H9 (cell line): ENCODE measurements around the gene THBS2. TPM values are rescaled to one million over a fixed set of nuclear protein-coding genes. Genes with fewer than 3 reads are reported as not detected.

Experiments
- DNase-seq: peaks from one replicate; pipeline ENCODE4 v3.0.0-alpha.2; 2017
- H2AFZ ChIP-seq: one replicate; pipeline ENCODE4 v1.6.1; 2013; ENCODE audit warnings: mild to moderate bottlenecking, low read length, control low read depth, moderate library complexity
- H2AK5ac ChIP-seq: 2 replicates; pipeline ENCODE4 v1.6.1; 2013; ENCODE audit warnings: low read length, control low read depth, mixed read lengths; ENCODE audit not compliant: insufficient read length
- H2BK120ac ChIP-seq: one replicate; pipeline ENCODE4 v1.6.1; 2013; ENCODE audit warnings: low read depth, mild to moderate bottlenecking, low read length, control low read depth, inconsistent platforms; ENCODE audit not compliant: poor library complexity, severe bottlenecking
- H2BK12ac ChIP-seq: 2 replicates; pipeline ENCODE4 v1.6.1; 2013; ENCODE audit warnings: low read length, control low read depth, mixed read lengths, low read depth; ENCODE audit not compliant: insufficient read length
- H2BK15ac ChIP-seq: 2 replicates; pipeline ENCODE4 v1.6.1; 2013; ENCODE audit warnings: low read depth, low read length, control low read depth
- H2BK20ac ChIP-seq: one replicate; pipeline ENCODE4 v1.6.1; 2013; ENCODE audit warnings: low read depth, mild to moderate bottlenecking, low read length, control low read depth, inconsistent platforms; ENCODE audit not compliant: poor library complexity, severe bottlenecking
- H2BK5ac ChIP-seq: 2 replicates; pipeline ENCODE4 v1.6.1; 2013; ENCODE audit warnings: low read length, control low read depth, mixed read lengths; ENCODE audit not compliant: insufficient read length
- H3K14ac ChIP-seq: 2 replicates; pipeline ENCODE4 v1.6.1; 2013; ENCODE audit warnings: low read length, control low read depth; ENCODE audit not compliant: insufficient read depth
- H3K18ac ChIP-seq: 2 replicates; pipeline ENCODE4 v1.6.1; 2013; ENCODE audit warnings: low read depth, mild to moderate bottlenecking, mixed read lengths, low read length, control low read depth; ENCODE audit not compliant: insufficient read length
- H3K23ac ChIP-seq: 2 replicates; pipeline ENCODE4 v1.6.1; 2013; ENCODE audit warnings: low read length, control low read depth, mixed read lengths, low read depth; ENCODE audit not compliant: insufficient read length
- H3K23me2 ChIP-seq: 2 replicates; pipeline ENCODE4 v1.6.1; 2013; ENCODE audit warnings: low read depth, mild to moderate bottlenecking, mixed read lengths, low read length, control low read depth; ENCODE audit not compliant: insufficient read length, poor library complexity, severe bottlenecking
- H3K27ac ChIP-seq: 2 replicates; pipeline ENCODE4 v1.5.1; 2013; ENCODE audit warnings: low read length, control low read depth, mixed read lengths, low read depth; ENCODE audit not compliant: insufficient read length
- H3K27me3 ChIP-seq: 2 replicates; pipeline ENCODE4 v1.6.1; 2013; ENCODE audit warnings: low read length, control low read depth, inconsistent platforms; ENCODE audit not compliant: insufficient read depth
- H3K4ac ChIP-seq: 2 replicates; pipeline ENCODE4 v1.6.1; 2013; ENCODE audit warnings: low read depth, mild to moderate bottlenecking, control low read depth, inconsistent platforms, low read length, moderate library complexity
- H3K4me1 ChIP-seq: 2 replicates; pipeline ENCODE4 v1.6.1; 2013; ENCODE audit warnings: low read length, control low read depth, inconsistent platforms; ENCODE audit not compliant: insufficient read depth
- H3K4me2 ChIP-seq: 2 replicates; pipeline ENCODE4 v1.6.1; 2013; ENCODE audit warnings: low read length, control low read depth, mixed read lengths; ENCODE audit not compliant: insufficient read length, insufficient read depth
- H3K56ac ChIP-seq: 2 replicates; pipeline ENCODE4 v1.6.1; 2013; ENCODE audit warnings: low read depth, mild to moderate bottlenecking, mixed read lengths, low read length, control low read depth; ENCODE audit not compliant: insufficient read length
- H3K79me1 ChIP-seq: 2 replicates; pipeline ENCODE4 v1.6.1; 2013; ENCODE audit warnings: low read depth, mild to moderate bottlenecking, moderate library complexity, low read length, control low read depth, inconsistent platforms; ENCODE audit not compliant: insufficient read depth, poor library complexity, severe bottlenecking
- H3K79me2 ChIP-seq: 2 replicates; pipeline ENCODE4 v1.6.1; 2013; ENCODE audit warnings: low read length, control low read depth, inconsistent platforms; ENCODE audit not compliant: insufficient read depth
- H3K9ac ChIP-seq: 2 replicates; pipeline ENCODE4 v1.6.1; 2013; ENCODE audit warnings: low read length, control low read depth, mixed read lengths; ENCODE audit not compliant: insufficient read length; ENCODE audit errors: extremely low read depth
- H3K9me3 ChIP-seq: one replicate; pipeline ENCODE4 v1.6.1; 2013; ENCODE audit warnings: low read depth, low read length, inconsistent platforms; ENCODE audit not compliant: control insufficient read depth
- H3T11ph ChIP-seq: one replicate; pipeline ENCODE4 v1.6.1; 2013; ENCODE audit warnings: mild to moderate bottlenecking, low read length, control low read depth, inconsistent platforms
- H4K20me1 ChIP-seq: one replicate; pipeline ENCODE4 v1.6.1; 2013; ENCODE audit not compliant: control insufficient read depth, insufficient read length, insufficient read depth
- H4K5ac ChIP-seq: 2 replicates; pipeline ENCODE4 v1.6.1; 2013; ENCODE audit warnings: low read depth, mild to moderate bottlenecking, mixed read lengths, low read length, control low read depth; ENCODE audit not compliant: insufficient read length
- H4K8ac ChIP-seq: replicated peaks from 2 replicates; pipeline ENCODE4 v1.6.1; 2013; ENCODE audit warnings: low read length, control low read depth, mixed read lengths, low read depth; ENCODE audit not compliant: insufficient read length
- H4K91ac ChIP-seq: 2 replicates; pipeline ENCODE4 v1.6.1; 2013; ENCODE audit warnings: low read depth, mild to moderate bottlenecking, moderate library complexity, mixed read lengths, low read length, control low read depth; ENCODE audit not compliant: insufficient read length
- H3K27ac Mint-ChIP-seq, 3 experiments: 2 replicates in 2 of 3; 3 replicates in 1 of 3; pipeline ENCODE4 v1.8.0; 2020 to 2021; ENCODE audit warnings: mixed read lengths in 3 of 3, mild to moderate bottlenecking in 1 of 3, moderate library complexity in 1 of 3
- H3K27me3 Mint-ChIP-seq: 2 replicates; pipeline ENCODE4 v1.8.0; 2021; ENCODE audit warnings: low read depth, mild to moderate bottlenecking, moderate library complexity, mixed read lengths
- H3K36me3 Mint-ChIP-seq, 3 experiments: 2 replicates in 2 of 3; 3 replicates in 1 of 3; pipeline ENCODE4 v1.8.0; 2020 to 2021; ENCODE audit warnings: low read depth in 3 of 3, mixed read lengths in 3 of 3; ENCODE audit not compliant: insufficient read depth in 1 of 3
- H3K4me1 Mint-ChIP-seq, 2 experiments: 2 replicates each; pipeline ENCODE4 v1.8.0; 2020; ENCODE audit warnings: mixed read lengths in 2 of 2
- H3K4me3 Mint-ChIP-seq, 2 experiments: 2 replicates in 1 of 2; 3 replicates in 1 of 2; pipeline ENCODE4 v1.8.0; 2020 to 2021; ENCODE audit warnings: mild to moderate bottlenecking in 2 of 2, mixed read lengths in 2 of 2, moderate library complexity in 1 of 2
- H3K9me3 Mint-ChIP-seq, 2 experiments: 2 replicates in 1 of 2; 3 replicates in 1 of 2; pipeline ENCODE4 v1.8.0; 2020; ENCODE audit warnings: mild to moderate bottlenecking in 2 of 2, mixed read lengths in 2 of 2, moderate library complexity in 1 of 2
- CTCF ChIP-seq: fragments of 200-600 bp; sonication (generic); conservative IDR thresholded peaks from 3 replicates; pipeline ENCODE4 v1.8.0; 2021; ENCODE audit warnings: antibody characterized with exemption, mild to moderate bottlenecking
- WGBS: extraction: QIAGEN DNeasy Blood & Tissue Kit; methylation state at CpG from one replicate; pipeline ENCODE4 v1.1.7; 2013; ENCODE audit warnings: missing lambda C conversion rate, low lambda C conversion rate, mixed read lengths; ENCODE audit not compliant: insufficient read length; ENCODE audit errors: extremely low coverage; 5-methylcytosine and 5-hydroxymethylcytosine counted together
- total RNA-seq: library from RNA; stranded (reverse); gene quantifications from 2 replicates; pipeline ENCODE4 v1.2.1, GENCODE V29; 2021

The THBS2 gene
- total RNA-seq, 1 experiment from 2014 or later, result 14.7 TPM

- no peak overlapping the region for H3K4ac ChIP-seq
- no peak overlapping the region for H3K27ac Mint-ChIP-seq
- H3K18ac ChIP-seq, result no peak overlapping the region
- no peak overlapping the region for H3K14ac ChIP-seq
- no peak overlapping the region for H2AK5ac ChIP-seq
- no peaks in the 10 kb centered on the region for H3K79me1 ChIP-seq
- WGBS, result no CpG with 5 or more reads among the region's 12 CpGs
- no peaks in the 10 kb centered on the region for H3K79me2 ChIP-seq
- H3K27me3 Mint-ChIP-seq, result no peaks in the 10 kb centered on the region; the same call in 1 of the 2 replicates
- no peak overlapping the region for H2BK15ac ChIP-seq
- DNase-seq, result no peak
- H2BK120ac ChIP-seq, result no peak overlapping the region
- no peak overlapping the region for H2BK5ac ChIP-seq
- no peak overlapping the region for H4K91ac ChIP-seq
- H3K4me3 Mint-ChIP-seq, result no peak overlapping the region
- no peak overlapping the region for H3K27ac ChIP-seq
- no peaks in the 10 kb centered on the region for H3K27me3 ChIP-seq
- H3K4me1 ChIP-seq, result no peaks in the 10 kb centered on the region
- no peaks in the 10 kb centered on the region for H4K20me1 ChIP-seq
- no peak overlapping the region for H3T11ph ChIP-seq
- H2AFZ ChIP-seq, result no peak overlapping the region
- H4K8ac ChIP-seq, result no peak overlapping the region
- H4K5ac ChIP-seq, result no peak overlapping the region
- H3K36me3 Mint-ChIP-seq, result peaks cover 4 to 8% (median 5%) of the 10 kb centered on the region in 3 experiments
- H3K9ac ChIP-seq, result no peak overlapping the region
- no peak overlapping the region for H2BK20ac ChIP-seq
- TF ChIP-seq CTCF, result no peak
- H3K56ac ChIP-seq, result no peak overlapping the region
- H3K9me3 Mint-ChIP-seq, result peaks cover 8 to 11% of the 10 kb centered on the region in 2 experiments
- H3K9me3 ChIP-seq, result no peaks in the 10 kb centered on the region
- H3K23ac ChIP-seq, result no peak overlapping the region
- H3K4me2 ChIP-seq, result no peak overlapping the region
- no peak overlapping the region for H2BK12ac ChIP-seq
- no peaks in the 10 kb centered on the region for H3K23me2 ChIP-seq
- no peaks in the 10 kb centered on the region for H3K4me1 Mint-ChIP-seq
Measured at GRCh38 chr6:169201985-169202384, 51.7 kb downstream of the THBS2 start.
